Calu3 (cell line): ENCODE measurements around the gene BNIP1. TPM values are rescaled to one million over a fixed set of nuclear protein-coding genes. Genes with fewer than 3 reads are reported as not detected.

Experiments used
- BruUV-seq: library from RNA; stranded (reverse); fragments of 400-500 nt; replicated peaks from 2 replicates; lab custom pipeline; 2021; lab: Mats Ljungman, UMichigan
- CTCF ChIA-PET: fragments of 300-600 bp; sonication (Branson Sonifier 250); formaldehyde crosslinking; loops from one replicate; lab custom pipeline; 2022; ENCODE audit warnings: antibody characterized with exemption; lab: Charles Lee
- DNase-seq: peaks from one replicate; pipeline ENCODE4 v3.0.0; 2022
- H3K27ac Mint-ChIP-seq: one replicate; pipeline ENCODE4 v1.8.0; 2022; ENCODE audit warnings: mixed read lengths; ENCODE audit not compliant: unreplicated experiment
- H3K27me3 Mint-ChIP-seq: one replicate; pipeline ENCODE4 v1.8.0; 2022; ENCODE audit warnings: mixed read lengths; ENCODE audit not compliant: unreplicated experiment
- H3K36me3 Mint-ChIP-seq: one replicate; pipeline ENCODE4 v1.8.0; 2022; ENCODE audit warnings: mild to moderate bottlenecking, moderate library complexity, mixed read lengths; ENCODE audit not compliant: insufficient read depth, unreplicated experiment
- H3K4me1 Mint-ChIP-seq: one replicate; pipeline ENCODE4 v1.8.0; 2022; ENCODE audit warnings: mild to moderate bottlenecking, low read depth, mixed read lengths; ENCODE audit not compliant: unreplicated experiment
- H3K4me3 Mint-ChIP-seq: one replicate; pipeline ENCODE4 v1.8.0; 2022; ENCODE audit warnings: mild to moderate bottlenecking, low read depth, moderate library complexity, mixed read lengths; ENCODE audit not compliant: unreplicated experiment
- H3K9me3 Mint-ChIP-seq: one replicate; pipeline ENCODE4 v1.8.0; 2022; ENCODE audit warnings: low read depth, mixed read lengths; ENCODE audit not compliant: unreplicated experiment
- CTCF ChIP-seq: fragments of 200-600 bp; IDR thresholded peaks from one replicate; pipeline ENCODE4 v1.8.0; 2022; ENCODE audit warnings: antibody characterized with exemption; ENCODE audit not compliant: unreplicated experiment
- intact Hi-C: fragments of 100-400 bp; cut with micrococcal nuclease; formaldehyde crosslinking; loops from one replicate; pipeline ENCODE4 v1.10.0; 2022; ENCODE audit not compliant: unreplicated experiment
- total RNA-seq: library from RNA; stranded (reverse); gene quantifications from 2 replicates; pipeline ENCODE4 v1.2.3, GENCODE V29; 2022

BNIP1 gene
- total RNA-seq, 1 experiment from 2014 or later = 13.4 TPM

DNA sequence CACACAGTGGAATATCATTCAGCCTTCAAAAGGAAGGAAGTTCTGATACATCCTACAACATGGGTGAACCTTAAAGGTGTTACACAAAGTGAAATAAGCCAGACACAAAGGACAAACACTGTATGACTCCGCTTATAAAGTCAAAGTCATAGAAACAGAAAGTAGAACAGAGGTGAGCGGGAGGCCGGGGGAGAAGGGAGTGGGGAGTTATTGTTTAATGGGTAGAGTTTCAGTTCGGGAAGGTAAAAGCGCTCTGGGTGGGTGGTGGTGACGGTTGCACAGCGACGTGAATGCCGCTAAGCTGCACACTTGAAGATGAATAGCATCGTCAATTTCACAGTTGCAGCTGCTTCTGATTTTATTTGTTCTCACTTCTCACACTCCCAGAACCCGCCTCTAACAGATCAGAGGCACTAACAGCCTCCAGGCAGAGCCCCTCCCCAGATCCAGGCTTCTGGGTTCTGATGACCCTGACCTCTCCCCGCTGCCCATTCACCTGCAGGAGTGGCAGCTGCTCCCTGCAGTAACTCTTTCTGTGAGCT is 34.1 kb downstream of the BNIP1 start:
- BruUV-seq = no TSS peak
- Mint-ChIP-seq H3K27ac (no peak overlapping the region), H3K4me1 (no peaks in the 10 kb centered on the region), H3K36me3 (no peaks in the 10 kb centered on the region), H3K9me3 (no peaks in the 10 kb centered on the region), H3K27me3 (peaks cover 43% of the 10 kb centered on the region), H3K4me3 (no peak overlapping the region)
- DNase-seq = no peak
- CTCF ChIA-PET = interaction anchor here (1.0 kb wide), 1 partner anchor 65 kb away, joined by 3 read pairs; no protein-coding TSS in a partner anchor
- intact Hi-C loops = no loop called here
- no peak for TF ChIP-seq CTCF

DNA sequence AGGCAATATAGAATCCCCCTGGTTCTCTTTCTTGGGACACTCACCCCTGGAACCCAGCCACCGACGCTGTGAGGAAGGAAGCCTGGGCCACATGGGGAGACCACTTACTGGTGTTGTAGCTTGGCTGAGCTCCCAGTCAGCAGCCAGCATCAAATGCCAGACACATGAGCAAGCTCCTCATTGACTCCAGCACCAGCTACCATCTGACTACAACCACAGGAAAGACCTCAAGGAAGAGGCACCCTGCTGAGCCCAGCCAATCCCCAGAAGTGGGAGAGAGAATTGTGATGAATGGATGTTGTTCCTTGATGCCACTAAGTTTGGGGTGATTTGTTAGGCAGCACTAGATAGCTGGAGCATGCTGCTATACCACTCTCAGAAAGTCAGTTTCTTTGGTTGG is 36.0 kb downstream of the BNIP1 start:
- CTCF ChIA-PET = interaction anchor here (0.5 to 1.4 kb wide), 3 partner anchors 8 to 21 kb away, joined by 3 to 4 read pairs (median 3); no protein-coding TSS in a partner anchor
- no peak for TF ChIP-seq CTCF
- DNase-seq = no peak
- Mint-ChIP-seq H3K27ac (no peak overlapping the region), H3K27me3 (peaks cover 50% of the 10 kb centered on the region), H3K4me3 (no peak overlapping the region), H3K9me3 (no peaks in the 10 kb centered on the region), H3K36me3 (no peaks in the 10 kb centered on the region), H3K4me1 (no peaks in the 10 kb centered on the region)
- no TSS peak for BruUV-seq
- intact Hi-C loops = no loop called here

GRCh38 chr5:173187054-173187743 is 42.9 kb downstream of the BNIP1 start:
- Mint-ChIP-seq H3K9me3 (no peaks in the 10 kb centered on the region), H3K36me3 (no peaks in the 10 kb centered on the region), H3K4me1 (no peaks in the 10 kb centered on the region), H3K4me3 (no peak overlapping the region), H3K27me3 (peaks cover 45% of the 10 kb centered on the region), H3K27ac (no peak overlapping the region)
- BruUV-seq = no TSS peak
- CTCF ChIA-PET = interaction anchor here (0.5 to 1.4 kb wide), 5 partner anchors 13 to 208 kb away, joined by 3 to 4 read pairs (median 4); partner anchors contain the start of gene ATP6V0E1
- TF ChIP-seq CTCF = peak; percentile 47
- intact Hi-C loops = no loop called here
- DNase-seq = peak; percentile 55

- no peaks in the 10 kb centered on the region for H3K4me1 Mint-ChIP-seq
- CTCF ChIA-PET = interaction anchor here (1.3 kb wide), 1 partner anchor 8 kb away, joined by 3 read pairs; no protein-coding TSS in a partner anchor
- H3K36me3 Mint-ChIP-seq = no peaks in the 10 kb centered on the region
- peaks cover 56% of the 10 kb centered on the region for H3K27me3 Mint-ChIP-seq
- DNase-seq = no peak
- intact Hi-C loops = no loop called here
- no peak overlapping the region for H3K4me3 Mint-ChIP-seq
- no peak for TF ChIP-seq CTCF
- no peaks in the 10 kb centered on the region for H3K9me3 Mint-ChIP-seq
- no peak overlapping the region for H3K27ac Mint-ChIP-seq
- BruUV-seq = no TSS peak
Observed at GRCh38 chr5:173188280-173188679, 43.9 kb downstream of the BNIP1 start.
